ENCODE data around the gene BCAS1.

DNA sequence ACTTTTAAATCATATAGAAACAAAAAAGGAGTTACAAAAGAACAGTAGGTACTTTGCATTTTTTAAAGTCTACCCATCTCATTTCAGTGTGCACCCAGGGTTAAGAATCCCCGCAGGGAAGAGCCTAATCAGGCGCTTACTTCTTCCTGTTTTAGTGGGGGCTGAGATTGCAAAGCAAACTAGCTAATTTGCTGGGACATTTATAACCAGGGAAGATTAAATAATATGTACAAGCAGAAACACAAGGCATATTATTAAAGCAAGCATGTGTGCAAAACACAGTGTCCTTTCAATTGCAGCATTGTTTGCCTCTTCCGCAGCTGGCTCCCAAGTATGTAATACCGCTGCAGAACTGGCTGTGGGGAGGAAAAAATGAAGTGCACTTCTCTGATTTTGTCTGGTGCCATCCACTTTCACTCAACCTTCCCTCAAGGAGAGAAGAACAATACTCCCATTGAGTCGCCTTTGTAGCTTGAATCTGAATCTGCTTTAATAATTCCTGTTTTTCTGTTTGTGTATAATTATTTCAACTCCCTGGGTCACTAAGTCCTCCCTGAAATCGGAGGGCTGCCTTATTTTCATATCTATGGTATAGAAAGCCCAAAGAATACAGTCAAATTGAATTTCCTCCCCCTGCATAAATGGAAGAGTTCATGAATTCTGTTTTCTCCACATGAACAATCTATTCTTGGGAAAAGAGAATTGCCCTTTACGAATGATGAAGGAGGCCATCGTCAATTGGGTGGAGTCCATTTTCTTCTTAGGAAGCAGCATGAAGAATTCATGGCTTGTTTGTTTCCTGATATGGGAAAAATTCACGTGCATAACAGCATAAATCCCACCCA lies 23.3 kb upstream of the BCAS1 start:
- no peak for TF ChIP-seq POLR2A (IDR thresholded peaks at IDR 0.05)
- no peak for TF ChIP-seq CTCF (IDR thresholded peaks at IDR 0.05)

All from right lobe of liver (tissue), 4 donors.